Measurements from ENCODE around the gene SPATA13. TPM values are rescaled to one million over a fixed set of nuclear protein-coding genes. Genes with fewer than 3 reads are reported as not detected.
"Not testable (repeated sequence)": the region's sequence is repeated elsewhere in the genome, so short reads cannot be mapped to it uniquely, and the experiment has no call there.

SPATA13 gene
- total RNA-seq, 1 experiment from 2014 or later: 10.5 TPM

- intact Hi-C loops (cut with micrococcal nuclease; ENCODE audit: unreplicated experiment): no loop called here
- CTCF ChIA-PET: interaction anchor here (0.5 to 1.2 kb wide), 2 partner anchors 24 to 43 kb away, joined by 3 to 4 read pairs; partner anchors contain the start of gene SPATA13
- Mint-ChIP-seq H3K36me3 (ENCODE audit: insufficient read depth, unreplicated experiment) (no peaks in the 10 kb centered on the region), H3K9me3 (ENCODE audit: unreplicated experiment) (no peaks in the 10 kb centered on the region), H3K4me3 (ENCODE audit: unreplicated experiment) (no peak overlapping the region), H3K4me1 (ENCODE audit: low read depth, unreplicated experiment) (no peaks in the 10 kb centered on the region), H3K27ac (ENCODE audit: unreplicated experiment) (no peak overlapping the region), H3K27me3 (ENCODE audit: insufficient read depth, unreplicated experiment) (no peaks in the 10 kb centered on the region)
- no peak for DNase-seq
- no TSS peak for BruUV-seq (replicated peaks)
- H3K4me1 ChIP-seq: no peaks in the 10 kb centered on the region
- H3K4me3 ChIP-seq (ENCODE audit: low read depth, low read length): no peak overlapping the region
- no peaks in the 10 kb centered on the region for H3K9me3 ChIP-seq
- TF ChIP-seq CTCF (IDR thresholded peaks at IDR 0.05; ENCODE audit: insufficient read depth in 1 of 2, low read depth in 1 of 2, low read length in 1 of 2, severe bottlenecking in 1 of 2, unreplicated experiment in 1 of 2): no peak
- no peaks in the 10 kb centered on the region for H3K36me3 ChIP-seq (ENCODE audit: control insufficient read depth, insufficient read depth, low read length)
- no peaks in the 10 kb centered on the region for H3K27me3 ChIP-seq (replicated peaks; ENCODE audit: control insufficient read depth, insufficient read depth, low read length)
- POLR2A ChIA-PET: no interaction called here
Measured at GRCh38 chr13:24203273-24203672, 42.8 kb downstream of the SPATA13 start.

GRCh38 chr13:24203811-24204210, 43.3 kb downstream of the SPATA13 start:
- no peaks in the 10 kb centered on the region for H3K36me3 Mint-ChIP-seq (ENCODE audit: insufficient read depth, unreplicated experiment)
- H3K27me3 Mint-ChIP-seq (ENCODE audit: insufficient read depth, unreplicated experiment): no peaks in the 10 kb centered on the region
- no peak for DNase-seq
- H3K9me3 Mint-ChIP-seq (ENCODE audit: unreplicated experiment): no peaks in the 10 kb centered on the region
- H3K4me1 Mint-ChIP-seq (ENCODE audit: low read depth, unreplicated experiment): no peaks in the 10 kb centered on the region
- TF ChIP-seq CTCF (IDR thresholded peaks at IDR 0.05; ENCODE audit: insufficient read depth in 1 of 2, low read depth in 1 of 2, low read length in 1 of 2, severe bottlenecking in 1 of 2, unreplicated experiment in 1 of 2): no peak
- BruUV-seq (replicated peaks): no TSS peak
- H3K27me3 ChIP-seq (replicated peaks; ENCODE audit: control insufficient read depth, insufficient read depth, low read length): no peaks in the 10 kb centered on the region
- CTCF ChIA-PET: interaction anchor here (0.5 to 1.2 kb wide), 2 partner anchors 24 to 43 kb away, joined by 3 to 4 read pairs; partner anchors contain the start of gene SPATA13
- no peaks in the 10 kb centered on the region for H3K4me1 ChIP-seq
- H3K9me3 ChIP-seq: no peaks in the 10 kb centered on the region
- POLR2A ChIA-PET: no interaction called here
- H3K27ac Mint-ChIP-seq (ENCODE audit: unreplicated experiment): no peak overlapping the region
- intact Hi-C loops (cut with micrococcal nuclease; ENCODE audit: unreplicated experiment): no loop called here
- no peaks in the 10 kb centered on the region for H3K36me3 ChIP-seq (ENCODE audit: control insufficient read depth, insufficient read depth, low read length)
- H3K4me3 Mint-ChIP-seq (ENCODE audit: unreplicated experiment): no peak overlapping the region
- no peak overlapping the region for H3K4me3 ChIP-seq (ENCODE audit: low read depth, low read length)

- H3K27me3 Mint-ChIP-seq (ENCODE audit: insufficient read depth, unreplicated experiment); H3K27ac Mint-ChIP-seq (ENCODE audit: unreplicated experiment); H3K9me3 Mint-ChIP-seq (ENCODE audit: unreplicated experiment); CTCF ChIA-PET; H3K36me3 ChIP-seq (ENCODE audit: control insufficient read depth, insufficient read depth, low read length); H3K4me3 Mint-ChIP-seq (ENCODE audit: unreplicated experiment); intact Hi-C loops (cut with micrococcal nuclease; ENCODE audit: unreplicated experiment); H3K9me3 ChIP-seq; H3K4me3 ChIP-seq (ENCODE audit: low read depth, low read length); H3K27me3 ChIP-seq (replicated peaks; ENCODE audit: control insufficient read depth, insufficient read depth, low read length); DNase-seq; H3K4me1 ChIP-seq; H3K4me1 Mint-ChIP-seq (ENCODE audit: low read depth, unreplicated experiment); POLR2A ChIA-PET; BruUV-seq (replicated peaks); H3K36me3 Mint-ChIP-seq (ENCODE audit: insufficient read depth, unreplicated experiment): not testable (repeated sequence)
Measured at GRCh38 chr13:24205076-24205475, 44.6 kb downstream of the SPATA13 start.

Measured in Caco-2 (cell line).